NCI-H1092 (cell line): Measurements from ENCODE around the gene SNX14.
"Not testable (repeated sequence)": the region's sequence is repeated elsewhere in the genome, so short reads cannot be mapped to it uniquely, and the experiment has no call there.

Source experiments
- DNase-seq: peaks from one replicate; lab custom pipeline; 2025; lab: John Stamatoyannopoulos, UW

SNX14 gene

GRCh38 chr6:85582832-85583231 is 10.8 kb downstream of the SNX14 start:
- not testable (repeated sequence) for DNase-seq

- DNase-seq: no peak
These were observed 12.1 kb downstream of the SNX14 start for GRCh38 chr6:85581572-85581971.

GRCh38 chr6:85580878-85581267 is 12.8 kb downstream of the SNX14 start:
- DNase-seq: no peak

GRCh38 chr6:85580118-85580877 is 13.4 kb downstream of the SNX14 start:
- no peak for DNase-seq

GRCh38 chr6:85579581-85579980 is 14.1 kb downstream of the SNX14 start:
- DNase-seq: no peak

- DNase-seq: no peak
These were observed 17.2 kb downstream of the SNX14 start for GRCh38 chr6:85576476-85576875.

GRCh38 chr6:85574932-85575598 is 18.6 kb downstream of the SNX14 start:
- no peak for DNase-seq

- no peak for DNase-seq
These were observed 24.3 kb downstream of the SNX14 start for GRCh38 chr6:85569323-85569722.

GRCh38 chr6:85568411-85568810 is 25.2 kb downstream of the SNX14 start:
- DNase-seq: no peak

- DNase-seq: no peak
These were observed 27.9 kb downstream of the SNX14 start for GRCh38 chr6:85565736-85566135.

GRCh38 chr6:85564223-85564622 is 29.4 kb downstream of the SNX14 start:
- DNase-seq: not testable (repeated sequence)

GRCh38 chr6:85561750-85562357 is 31.8 kb downstream of the SNX14 start:
- DNase-seq: no peak

GRCh38 chr6:85556992-85557668 is 36.5 kb downstream of the SNX14 start:
- no peak for DNase-seq

- DNase-seq: no peak
These were observed 41.0 kb downstream of the SNX14 start for GRCh38 chr6:85552652-85553051.

GRCh38 chr6:85551264-85551663 is 42.4 kb downstream of the SNX14 start:
- no peak for DNase-seq

GRCh38 chr6:85547719-85548118 is 45.9 kb downstream of the SNX14 start:
- DNase-seq: no peak

- DNase-seq: no peak
These were observed 48.9 kb downstream of the SNX14 start for GRCh38 chr6:85544776-85545175.

- DNase-seq: no peak
These were observed 56.6 kb downstream of the SNX14 start for GRCh38 chr6:85537055-85537494.

- DNase-seq: not testable (repeated sequence)
These were observed 69.4 kb downstream of the SNX14 start for GRCh38 chr6:85524281-85524680.

GRCh38 chr6:85516168-85516567 is 77.5 kb downstream of the SNX14 start:
- no peak for DNase-seq

- no peak for DNase-seq
These were observed 87.1 kb downstream of the SNX14 start for GRCh38 chr6:85506441-85507093.
